AG08396 (cell line): ENCODE results near the gene CLDND2.

Source experiments
- DNase-seq: peaks from one replicate; pipeline ENCODE4 v3.0.0; 2012; ENCODE audit warnings: low spot score, mixed read lengths

The CLDND2 gene

GRCh38 chr19:51330366-51330765 is 38.4 kb downstream of the CLDND2 start:
- DNase-seq, result no peak

- DNase-seq, result no peak
These were observed 39.4 kb downstream of the CLDND2 start for GRCh38 chr19:51329411-51329810.

DNA sequence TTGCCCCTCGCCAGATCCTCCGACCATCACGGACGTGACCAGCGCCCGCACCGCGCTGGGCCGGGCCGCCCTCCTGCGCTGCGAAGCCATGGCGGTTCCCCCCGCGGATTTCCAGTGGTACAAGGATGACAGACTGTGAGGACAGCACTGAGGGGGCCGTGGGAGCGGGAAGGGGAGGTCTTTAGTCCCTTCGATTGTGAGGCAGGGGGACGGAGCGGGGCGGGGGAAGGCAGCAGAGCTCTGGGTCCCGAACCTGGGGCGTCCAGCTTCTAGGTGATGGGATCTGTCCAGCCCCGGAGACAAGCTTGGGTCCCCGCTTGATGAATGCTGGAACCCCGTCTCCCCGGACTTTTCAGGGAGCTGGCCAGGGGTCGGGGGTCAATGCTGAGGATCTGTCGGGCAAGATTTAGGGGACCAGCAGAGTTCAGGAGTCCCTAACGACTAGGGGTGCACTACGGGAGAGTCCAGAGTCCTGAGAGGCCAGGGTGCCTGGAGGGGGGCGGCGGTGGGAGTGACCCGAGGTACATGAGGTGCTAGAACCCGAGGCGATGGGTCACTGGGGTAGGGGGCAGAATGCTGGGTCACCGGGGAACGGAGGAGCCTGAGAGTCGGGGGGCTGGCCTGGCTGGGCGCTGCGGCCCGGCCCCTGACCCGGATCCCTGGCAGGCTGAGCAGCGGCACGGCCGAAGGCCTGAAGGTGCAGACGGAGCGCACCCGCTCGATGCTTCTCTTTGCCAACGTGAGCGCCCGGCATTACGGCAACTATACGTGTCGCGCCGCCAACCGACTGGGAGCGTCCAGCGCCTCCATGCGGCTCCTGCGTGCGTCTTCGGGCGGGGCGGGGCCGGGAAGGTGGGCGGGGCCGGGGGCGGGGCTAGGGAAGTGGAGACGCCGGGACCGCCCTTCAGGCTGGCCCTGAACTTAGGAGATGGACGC is 41.5 kb downstream of the CLDND2 start:
- DNase-seq, result peak; percentile 90

GRCh38 chr19:51326216-51327065 is 42.4 kb downstream of the CLDND2 start:
- DNase-seq, result no peak

DNA sequence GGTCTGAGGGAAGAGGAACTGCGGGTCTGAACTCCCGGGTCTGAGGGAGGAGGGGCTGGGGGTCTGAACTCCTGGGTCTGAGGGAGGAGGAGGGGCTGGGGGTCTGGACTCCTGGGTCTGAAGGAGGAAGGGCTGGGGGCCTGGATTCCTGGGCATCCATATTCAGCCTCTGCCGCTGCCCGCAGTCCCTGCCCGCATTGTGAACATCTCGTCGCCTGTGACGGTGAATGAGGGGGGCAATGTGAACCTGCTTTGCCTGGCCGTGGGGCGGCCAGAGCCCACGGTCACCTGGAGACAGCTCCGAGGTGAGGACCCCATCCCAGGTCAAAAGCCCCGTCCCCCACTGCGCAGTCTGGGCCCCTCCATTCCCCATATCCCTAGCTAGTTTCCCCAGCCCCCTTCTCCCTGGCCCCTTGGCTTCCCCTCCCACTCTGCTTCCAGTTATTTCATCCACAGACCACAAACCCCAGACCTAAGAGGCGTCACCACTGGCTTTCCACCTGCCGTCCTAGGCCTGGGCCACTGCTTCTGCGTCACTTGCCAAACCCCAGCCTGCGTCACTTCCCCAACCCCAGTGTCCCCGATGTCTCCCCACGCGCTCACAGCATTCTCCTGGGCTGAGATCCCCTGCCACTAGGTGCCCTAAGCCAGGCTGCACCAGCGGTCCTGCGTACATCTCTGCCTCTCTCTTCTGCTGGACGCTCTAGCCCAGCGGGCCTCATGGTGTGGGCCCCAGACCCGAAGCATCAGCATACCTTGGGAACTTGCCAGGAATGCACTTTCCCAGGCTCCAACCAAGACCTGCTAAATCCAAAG is 43.4 kb downstream of the CLDND2 start:
- no peak for DNase-seq

DNA sequence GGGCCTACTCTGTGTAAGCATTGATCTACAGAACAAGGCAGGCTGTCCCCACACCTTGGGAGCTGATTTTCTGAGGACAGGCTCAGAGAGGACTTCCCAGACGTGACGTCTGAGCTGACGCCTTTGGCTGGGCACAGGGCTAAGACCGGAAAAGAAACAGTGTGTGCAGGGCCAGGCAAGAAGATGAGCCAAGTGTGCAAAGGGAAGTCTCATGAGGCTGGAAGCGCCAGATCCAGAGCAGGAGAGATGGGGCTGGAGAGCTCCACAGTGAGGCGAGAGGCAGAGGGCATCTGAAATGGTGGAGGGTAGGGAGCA is 44.7 kb downstream of the CLDND2 start:
- no peak for DNase-seq

GRCh38 chr19:51323481-51324166 is 45.2 kb downstream of the CLDND2 start:
- DNase-seq, result no peak

GRCh38 chr19:51321799-51322198 is 47.0 kb downstream of the CLDND2 start:
- DNase-seq, result no peak

- no peak for DNase-seq
These were observed 48.5 kb downstream of the CLDND2 start for GRCh38 chr19:51320280-51320657.

GRCh38 chr19:51319649-51320279 is 49.0 kb downstream of the CLDND2 start:
- DNase-seq, result no peak

GRCh38 chr19:51318687-51319648 is 49.8 kb downstream of the CLDND2 start:
- DNase-seq, result no peak

GRCh38 chr19:51317968-51318367 is 50.8 kb downstream of the CLDND2 start:
- no peak for DNase-seq

GRCh38 chr19:51317376-51317775 is 51.4 kb downstream of the CLDND2 start:
- DNase-seq, result no peak
